ENCODE results near the gene CRACDL.

DNA sequence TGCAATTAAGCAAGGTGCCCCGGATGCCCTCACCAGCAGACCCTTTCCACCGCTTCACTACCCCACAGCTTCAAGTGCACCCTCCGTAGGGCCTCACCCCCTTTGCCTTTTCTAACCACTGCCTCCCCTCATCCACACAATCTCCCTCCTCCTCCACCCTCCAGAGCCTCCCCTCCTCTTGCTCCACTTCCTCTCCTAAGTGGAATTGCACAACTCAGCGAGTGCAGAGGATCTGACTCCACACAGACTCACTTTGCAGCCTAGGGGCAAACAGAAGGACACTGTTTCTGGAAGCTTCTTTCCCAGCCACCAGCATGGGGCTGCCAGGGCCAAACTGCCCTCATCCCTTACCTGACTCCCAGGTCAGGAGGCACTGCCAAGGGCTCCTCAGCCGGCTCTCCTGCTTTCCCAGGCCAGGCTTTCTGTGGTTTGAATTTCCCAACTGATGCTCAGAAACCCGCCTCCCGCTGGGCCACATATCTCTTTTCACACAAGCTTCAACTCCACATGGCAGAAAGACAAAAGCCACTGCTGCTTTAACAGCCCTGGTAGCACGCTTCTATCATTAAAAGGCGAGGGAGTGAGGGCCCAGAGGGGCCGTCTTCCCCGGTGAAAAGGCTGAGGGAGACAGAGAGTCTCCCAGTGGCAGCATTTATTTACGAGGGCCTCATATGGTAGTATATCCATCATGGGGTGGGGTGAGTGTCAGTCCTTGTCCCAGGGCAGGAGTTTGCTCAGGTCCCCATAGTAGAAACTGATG lies 130.4 kb downstream of the CRACDL start:
- TF ChIP-seq, protein P1, sequence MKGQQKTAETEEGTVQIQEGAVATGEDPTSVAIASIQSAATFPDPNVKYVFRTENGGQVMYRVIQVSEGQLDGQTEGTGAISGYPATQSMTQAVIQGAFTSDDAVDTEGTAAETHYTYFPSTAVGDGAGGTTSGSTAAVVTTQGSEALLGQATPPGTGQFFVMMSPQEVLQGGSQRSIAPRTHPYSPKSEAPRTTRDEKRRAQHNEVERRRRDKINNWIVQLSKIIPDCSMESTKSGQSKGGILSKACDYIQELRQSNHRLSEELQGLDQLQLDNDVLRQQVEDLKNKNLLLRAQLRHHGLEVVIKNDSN (IDR thresholded peaks at IDR 0.05): no peak
- TF ChIP-seq RAD21 (IDR thresholded peaks at IDR 0.05; ENCODE audit: low read depth) (no peak), YY1 (IDR thresholded peaks at IDR 0.05; ENCODE audit: low read depth) (no peak)
